Parathyroid adenoma (tissue), 2 donors: ENCODE data around the gene EEF1AKMT4.

Source experiments
- H2AFZ ChIP-seq: fragments of 300-600 bp; sonication (generic); one replicate; pipeline ENCODE4 v1.7.0; 2017; ENCODE audit warnings: antibody characterized with exemption, mild to moderate bottlenecking
- H3K27ac ChIP-seq: fragments of 300-600 bp; sonication (generic); one replicate; pipeline ENCODE4 v1.7.0; 2017
- H3K27me3 ChIP-seq: fragments of 300-600 bp; sonication (generic); one replicate; pipeline ENCODE4 v1.7.0; 2017; ENCODE audit warnings: low read length; ENCODE audit not compliant: control insufficient read depth, insufficient read depth
- H3K36me3 ChIP-seq: fragments of 300-600 bp; sonication (generic); one replicate; pipeline ENCODE4 v1.7.0; 2017; ENCODE audit warnings: low read length; ENCODE audit not compliant: control insufficient read depth, insufficient read depth
- H3K4me1 ChIP-seq: fragments of 300-600 bp; sonication (generic); one replicate; pipeline ENCODE4 v1.7.0; 2017; ENCODE audit warnings: control low read depth
- H3K4me2 ChIP-seq: fragments of 300-600 bp; sonication (generic); one replicate; pipeline ENCODE4 v1.7.0; 2017; ENCODE audit warnings: low read length
- H3K4me3 ChIP-seq: fragments of 300-600 bp; sonication (generic); one replicate; pipeline ENCODE4 v1.7.0; 2017; ENCODE audit warnings: low read depth, low read length
- H3K79me2 ChIP-seq: fragments of 300-600 bp; sonication (generic); one replicate; pipeline ENCODE4 v1.7.0; 2017; ENCODE audit warnings: control low read depth
- H3K9ac ChIP-seq: fragments of 300-600 bp; sonication (generic); one replicate; pipeline ENCODE4 v1.7.0; 2017; ENCODE audit warnings: mild to moderate bottlenecking
- H3K9me3 ChIP-seq: fragments of 300-600 bp; sonication (generic); one replicate; pipeline ENCODE4 v1.7.0; 2017; ENCODE audit warnings: low read length; ENCODE audit not compliant: control insufficient read depth
- TF ChIP-seq, protein P1 (sequence below): fragments of 300-600 bp; sonication (generic); IDR thresholded peaks from one replicate; pipeline ENCODE4 v1.7.0; 2017; ENCODE audit warnings: antibody characterized with exemption, mild to moderate bottlenecking
- donor health status: primary hyperparathyroidism.

EEF1AKMT4 gene

DNA sequence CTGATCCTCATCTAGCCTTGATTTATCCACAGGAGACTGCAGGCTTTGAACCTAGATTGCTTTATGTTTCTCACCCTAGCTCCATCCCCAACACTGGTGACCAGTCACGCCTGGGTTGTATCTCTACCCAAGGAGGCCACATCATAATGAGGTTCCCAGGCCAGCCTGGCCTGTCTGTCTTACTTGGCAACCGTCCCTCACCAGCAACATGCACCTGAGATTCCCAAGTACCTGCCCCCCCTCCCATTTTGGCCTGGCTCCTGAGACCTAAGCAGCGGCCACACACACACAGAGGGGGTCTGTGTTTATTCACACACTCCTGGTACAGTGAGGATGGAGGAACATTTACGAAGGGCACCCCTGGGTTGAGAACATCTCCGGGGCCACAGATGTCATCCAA is 9.5 kb downstream of the EEF1AKMT4 start:
- Histone ChIP-seq H3K27ac (no peak overlapping the region), H3K9me3 (no peaks in the 10 kb centered on the region), H3K27me3 (peaks cover 5% of the 10 kb centered on the region), H3K4me3 (no peak overlapping the region), H3K4me2 (no peak overlapping the region), H3K36me3 (no peaks in the 10 kb centered on the region), H3K79me2 (no peaks in the 10 kb centered on the region), H3K9ac (no peak overlapping the region), H3K4me1 (peaks cover 9% of the 10 kb centered on the region), H2AFZ (no peak overlapping the region)
- TF ChIP-seq, protein P1, sequence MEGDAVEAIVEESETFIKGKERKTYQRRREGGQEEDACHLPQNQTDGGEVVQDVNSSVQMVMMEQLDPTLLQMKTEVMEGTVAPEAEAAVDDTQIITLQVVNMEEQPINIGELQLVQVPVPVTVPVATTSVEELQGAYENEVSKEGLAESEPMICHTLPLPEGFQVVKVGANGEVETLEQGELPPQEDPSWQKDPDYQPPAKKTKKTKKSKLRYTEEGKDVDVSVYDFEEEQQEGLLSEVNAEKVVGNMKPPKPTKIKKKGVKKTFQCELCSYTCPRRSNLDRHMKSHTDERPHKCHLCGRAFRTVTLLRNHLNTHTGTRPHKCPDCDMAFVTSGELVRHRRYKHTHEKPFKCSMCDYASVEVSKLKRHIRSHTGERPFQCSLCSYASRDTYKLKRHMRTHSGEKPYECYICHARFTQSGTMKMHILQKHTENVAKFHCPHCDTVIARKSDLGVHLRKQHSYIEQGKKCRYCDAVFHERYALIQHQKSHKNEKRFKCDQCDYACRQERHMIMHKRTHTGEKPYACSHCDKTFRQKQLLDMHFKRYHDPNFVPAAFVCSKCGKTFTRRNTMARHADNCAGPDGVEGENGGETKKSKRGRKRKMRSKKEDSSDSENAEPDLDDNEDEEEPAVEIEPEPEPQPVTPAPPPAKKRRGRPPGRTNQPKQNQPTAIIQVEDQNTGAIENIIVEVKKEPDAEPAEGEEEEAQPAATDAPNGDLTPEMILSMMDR, result no peak

DNA sequence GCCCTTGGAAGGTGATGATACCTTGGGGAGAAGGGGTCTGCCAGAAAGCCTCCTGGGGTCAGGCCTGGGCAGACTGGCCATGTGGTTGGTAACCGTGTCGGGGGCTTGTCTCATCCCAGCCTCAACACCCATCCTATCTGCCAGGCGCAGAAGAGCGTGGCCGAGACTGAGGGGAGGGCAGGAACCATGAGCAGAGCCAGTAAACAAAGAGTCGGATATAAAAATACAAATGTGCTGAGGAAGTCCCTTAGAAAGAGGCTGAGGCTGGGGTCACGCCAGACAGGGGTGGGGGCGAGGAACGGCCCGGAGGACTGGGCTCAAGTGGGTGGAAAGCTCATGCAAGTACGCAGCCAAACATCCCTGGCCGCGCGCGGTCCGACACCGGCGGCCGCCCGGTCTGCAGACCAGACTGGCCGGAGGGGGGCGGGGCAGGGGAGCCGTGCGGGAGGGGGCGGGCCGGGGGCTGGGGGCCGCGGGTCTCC is 10.0 kb downstream of the EEF1AKMT4 start:
- Histone ChIP-seq H3K4me2 (no peak overlapping the region), H2AFZ (no peak overlapping the region), H3K9ac (no peak overlapping the region), H3K79me2 (no peaks in the 10 kb centered on the region), H3K4me1 (peaks cover 9% of the 10 kb centered on the region), H3K36me3 (no peaks in the 10 kb centered on the region), H3K27ac (no peak overlapping the region), H3K4me3 (no peak overlapping the region), H3K27me3 (peaks cover 5% of the 10 kb centered on the region), H3K9me3 (no peaks in the 10 kb centered on the region)
- TF ChIP-seq, protein P1, result no peak

DNA sequence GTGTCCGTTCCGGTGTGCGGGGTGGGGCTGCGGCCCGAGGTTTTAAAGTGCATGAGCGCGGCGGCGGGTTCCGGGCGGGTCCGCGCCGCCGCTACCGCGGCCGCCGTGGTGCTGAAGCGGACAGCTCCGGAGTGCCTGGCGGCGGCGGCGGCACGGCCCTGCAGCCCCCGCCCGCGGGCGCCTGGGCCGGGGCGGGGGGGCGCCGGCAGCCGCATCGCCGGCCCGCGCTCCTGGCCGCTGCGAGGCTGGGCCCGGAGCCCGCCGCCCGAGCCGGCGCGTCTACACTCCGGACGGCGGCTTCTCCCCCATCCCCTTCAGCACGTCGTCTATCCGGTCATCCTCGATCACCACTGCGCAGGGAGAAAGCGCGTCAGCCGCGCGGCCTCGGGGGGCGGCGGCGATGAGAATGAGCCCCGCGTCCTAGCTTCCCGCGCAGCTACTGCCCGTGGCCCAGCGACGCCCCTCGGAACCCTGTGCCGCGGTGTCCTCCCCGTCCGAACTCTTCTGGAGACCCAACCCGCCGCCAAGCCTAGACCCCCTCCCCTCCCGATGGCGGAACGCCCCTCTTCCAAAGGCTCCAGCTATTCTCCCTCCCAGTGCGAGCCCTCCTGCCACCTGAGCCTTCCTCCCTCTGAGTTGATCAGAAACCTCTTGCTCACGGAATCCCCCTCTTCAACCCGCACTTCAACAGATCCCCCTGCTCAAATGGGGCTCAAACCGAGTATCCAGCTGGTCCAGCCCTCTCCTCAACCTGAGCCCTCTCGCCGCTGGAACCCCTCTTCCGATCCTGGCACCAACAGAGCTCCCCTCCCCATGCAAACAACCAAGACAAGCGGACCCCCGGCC is 10.6 kb downstream of the EEF1AKMT4 start:
- H2AFZ ChIP-seq, result peak overlapping the region; percentile 93
- no peaks in the 10 kb centered on the region for H3K36me3 ChIP-seq
- peaks cover 5% of the 10 kb centered on the region for H3K27me3 ChIP-seq
- H3K79me2 ChIP-seq, result no peaks in the 10 kb centered on the region
- H3K27ac ChIP-seq, result peak overlapping the region; percentile 6
- H3K4me1 ChIP-seq, result peaks cover 9% of the 10 kb centered on the region
- H3K9me3 ChIP-seq, result no peaks in the 10 kb centered on the region
- H3K4me2 ChIP-seq, result no peak overlapping the region
- peak overlapping the region; percentile 19 for H3K9ac ChIP-seq
- H3K4me3 ChIP-seq, result no peak overlapping the region
- TF ChIP-seq, protein P1, result no peak

GRCh38 chr3:184260724-184261269 is 11.3 kb downstream of the EEF1AKMT4 start:
- Histone ChIP-seq H3K27me3 (peaks cover 5% of the 10 kb centered on the region), H2AFZ (peak overlapping the region; percentile 93), H3K36me3 (no peaks in the 10 kb centered on the region), H3K4me3 (no peak overlapping the region), H3K9me3 (no peaks in the 10 kb centered on the region), H3K4me2 (peak overlapping the region; percentile 56), H3K4me1 (peaks cover 9% of the 10 kb centered on the region), H3K9ac (peak overlapping the region; percentile 19), H3K27ac (peak overlapping the region; percentile 51), H3K79me2 (no peaks in the 10 kb centered on the region)
- TF ChIP-seq, protein P1, result peak; percentile 12
